GM12878 (cell line): ENCODE data around the gene UNC119. TPM values are rescaled to one million over a fixed set of nuclear protein-coding genes. Genes with fewer than 3 reads are reported as not detected.

Experiments
- ATAC-seq: fragments of 200-7000 bp; cut with Tn5 transposase; 3 replicates; pipeline ENCODE4 v1.9.1; 2020; ENCODE audit warnings: mild to moderate bottlenecking, moderate library complexity
- BruUV-seq: library from RNA; stranded (reverse); fragments of 400-500 nt; replicated peaks from 2 replicates; lab custom pipeline; 2021; lab: Mats Ljungman, UMichigan
- CTCF ChIA-PET: fragments of 300-600 bp; sonication (Branson Sonifier 250); formaldehyde crosslinking; extraction: SDS; loops from one replicate; lab custom pipeline; 2021; ENCODE audit warnings: inconsistent platforms; lab: Yijun Ruan, JAX
- POLR2A ChIA-PET: fragments of 350-600 bp; formaldehyde crosslinking; extraction: SDS; loops from one replicate; lab custom pipeline; 2021; ENCODE audit warnings: inconsistent platforms; lab: Charles Lee
- RAD21 ChIA-PET: fragments of 300-600 bp; sonication (Branson Sonifier 250); formaldehyde crosslinking; loops from one replicate; lab custom pipeline; 2023; ENCODE audit warnings: antibody characterized with exemption; ENCODE audit not compliant: unreplicated experiment; lab: Charles Lee
- SMC1A ChIA-PET: fragments of 300-600 bp; sonication (Branson Sonifier 250); formaldehyde crosslinking; loops from one replicate; lab custom pipeline; 2023; ENCODE audit not compliant: unreplicated experiment, uncharacterized antibody; lab: Charles Lee
- DNase-seq: peaks from one replicate; pipeline ENCODE4 v3.0.0-alpha.2; 2011; ENCODE audit warnings: low read depth, low spot score
- FAIRE-seq: peaks from 3 replicates; lab custom pipeline; 2011; peaks lifted over from hg19 to GRCh38; lab: Jason Lieb, UNC
- H2AFZ ChIP-seq: 2 replicates; pipeline ENCODE4 v1.6.0; 2011; ENCODE audit warnings: low read depth, low read length, control low read depth; ENCODE audit not compliant: control insufficient read depth
- H3K27ac ChIP-seq: 2 replicates; pipeline ENCODE4 v1.5.1; 2011; ENCODE audit warnings: control low read depth; ENCODE audit not compliant: control insufficient read depth, insufficient read depth
- H3K27me3 ChIP-seq, 2 experiments: replicated peaks in 1 of 2; 2 replicates each; pipeline versions ENCODE4 v1.6.0 to v1.6.1; 2011; ENCODE audit warnings: low read length in 1 of 2; ENCODE audit not compliant: control insufficient read depth in 2 of 2, insufficient read depth in 2 of 2
- H3K36me3 ChIP-seq, 2 experiments: 2 replicates each; pipeline ENCODE4 v1.5.1; 2011; ENCODE audit warnings: low read length in 1 of 2; ENCODE audit not compliant: control insufficient read depth in 2 of 2, insufficient read depth in 2 of 2
- H3K4me1 ChIP-seq: 2 replicates; pipeline ENCODE4 v1.6.1; 2011; ENCODE audit warnings: mild to moderate bottlenecking, low read length, moderate library complexity, mixed read lengths; ENCODE audit not compliant: control insufficient read depth, insufficient read depth
- H3K4me2 ChIP-seq: 2 replicates; pipeline ENCODE4 v1.6.0; 2011; ENCODE audit warnings: control low read depth; ENCODE audit not compliant: control insufficient read depth, insufficient read depth
- H3K4me3 ChIP-seq: fragments of 200-600 bp; sonication (generic); 2 replicates; pipeline ENCODE4 v1.5.1; 2016
- H3K79me2 ChIP-seq: 2 replicates; pipeline ENCODE4 v1.6.0; 2011; ENCODE audit warnings: low read length; ENCODE audit not compliant: control insufficient read depth, insufficient read depth
- H3K9ac ChIP-seq: 2 replicates; pipeline ENCODE4 v1.8.0; 2011; ENCODE audit warnings: low read length, control low read depth, mixed read lengths; ENCODE audit not compliant: control insufficient read depth, insufficient read depth
- H3K9me3 ChIP-seq: replicated peaks from 3 replicates; pipeline ENCODE4 v1.5.1; 2011; ENCODE audit warnings: mild to moderate bottlenecking, low read length; ENCODE audit not compliant: control insufficient read depth, insufficient read depth
- H4K20me1 ChIP-seq: 2 replicates; pipeline ENCODE4 v1.6.0; 2011; ENCODE audit not compliant: control insufficient read depth, insufficient read depth
- ATF7 ChIP-seq: fragments of 450-650 bp; IDR thresholded peaks from 2 replicates; pipeline ENCODE4 v1.6.1; 2016; ENCODE audit warnings: low read depth, mild to moderate bottlenecking
- BCL3 ChIP-seq: IDR thresholded peaks from 2 replicates; pipeline ENCODE4 v1.6.1; 2011; ENCODE audit warnings: borderline replicate concordance, low read depth, mild to moderate bottlenecking, moderate library complexity, low read length; ENCODE audit not compliant: insufficient read depth, poor library complexity, severe bottlenecking
- E2F4 ChIP-seq: IDR thresholded peaks from 2 replicates; pipeline ENCODE4 v1.6.1; 2012; ENCODE audit warnings: low read depth, low read length, improper control_type of control experiment
- GABPA ChIP-seq: IDR thresholded peaks from 2 replicates; pipeline ENCODE4 v1.6.1; 2014; ENCODE audit warnings: antibody characterized with exemption, low read depth, mild to moderate bottlenecking, inconsistent platforms
- MEF2B ChIP-seq: fragments of 450-650 bp; IDR thresholded peaks from 2 replicates; pipeline ENCODE4 v1.6.1; 2018; ENCODE audit warnings: mild to moderate bottlenecking, moderate library complexity; ENCODE audit not compliant: partially characterized antibody, poor library complexity, severe bottlenecking
- NFIC ChIP-seq: IDR thresholded peaks from 2 replicates; pipeline ENCODE4 v1.6.1; 2012; ENCODE audit warnings: low read depth, mild to moderate bottlenecking, inconsistent platforms, low read length, moderate library complexity
- NRF1 ChIP-seq: conservative IDR thresholded peaks from 2 replicates; pipeline ENCODE4 v1.6.1; 2011; ENCODE audit warnings: mild to moderate bottlenecking, low read depth, low read length, improper control_type of control experiment
- SMARCA5 ChIP-seq: fragments of 450-650 bp; IDR thresholded peaks from 2 replicates; pipeline ENCODE4 v1.6.1; 2017; ENCODE audit warnings: mild to moderate bottlenecking
- SP1 ChIP-seq: IDR thresholded peaks from one replicate; pipeline ENCODE4 v1.6.1; 2011; ENCODE audit warnings: low read depth, low read length
- TBL1XR1 ChIP-seq: IDR thresholded peaks from 2 replicates; pipeline ENCODE4 v1.6.1; 2012; ENCODE audit warnings: low read depth, low read length, improper control_type of control experiment
- ZNF622 ChIP-seq: fragments of 450-650 bp; IDR thresholded peaks from 2 replicates; pipeline ENCODE4 v1.6.1; 2017; ENCODE audit warnings: mild to moderate bottlenecking, inconsistent platforms
- in situ Hi-C: fragments of 300-500 bp; cut with MboI; formaldehyde crosslinking; loops from 9 replicates; pipeline ENCODE4 v1.14.3; 2018; ENCODE audit warnings: mixed read lengths
- intact Hi-C: fragments of 100-400 bp; cut with micrococcal nuclease; formaldehyde crosslinking; loops from one replicate; pipeline ENCODE4 v1.14.2; 2022; ENCODE audit not compliant: unreplicated experiment
- polyA plus RNA-seq, 11 experiments: library from polyadenylated mRNA; depleted of rRNA in 4 of 11; unstranded in 6 of 11; stranded (reverse) in 5 of 11; fragments of >200 nt; fragmentation: Nextera tagmentation in 4 of 11; fragmentation: Illumina TruSeq in 1 of 11; extraction: Ambion mirVana in 4 of 11; extraction: Trizol in 1 of 11; gene quantifications; 1 replicate in 1 of 11; 2 replicates in 10 of 11; pipeline versions ENCODE4 v1.2.1 to v1.2.3, GENCODE V29; 2011 to 2016; ENCODE audit warnings: inconsistent platforms in 2 of 11, missing spikeins in 2 of 11, low read depth in 1 of 11
- total RNA-seq, 4 experiments: library from RNA; depleted of rRNA in 3 of 4; stranded (reverse); fragments of >200 nt in 3 of 4; fragmentation: Illumina TruSeq in 1 of 4; extraction: Trizol in 1 of 4; gene quantifications; 2 replicates each; pipeline versions ENCODE4 v1.2.1 to v1.2.3, GENCODE V29; 2013 to 2021

The UNC119 gene
- total and polyA plus RNA-seq, 10 of the 15 experiments (the other 5 are each of a cell fraction or from before 2014, with no cell fraction given): 2.7 to 436 (median 57.8) TPM

- Histone ChIP-seq H3K27ac (no peak overlapping the region), H3K4me1 (peaks cover 20% of the 10 kb centered on the region), H2AFZ (no peak overlapping the region), H3K79me2 (peaks cover 55% of the 10 kb centered on the region), H3K9me3 (no peaks in the 10 kb centered on the region), H3K27me3 (no peaks in the 10 kb centered on the region), H4K20me1 (no peaks in the 10 kb centered on the region), H3K36me3 (peaks cover 1 to 22% of the 10 kb centered on the region in 2 experiments; a peak in 2 of 4 replicates), H3K9ac (no peak overlapping the region), H3K4me2 (no peak overlapping the region), H3K4me3 (no peak overlapping the region)
- BruUV-seq: no TSS peak
- CTCF ChIA-PET: interaction anchor here (0.6 to 6.6 kb wide), 2 partner anchors 24 to 719 kb away, joined by 3 to 83 read pairs; no protein-coding TSS in a partner anchor
- no peak for ATAC-seq
- RAD21 ChIA-PET: interaction anchor here (3.4 kb wide), 1 partner anchor 20 kb away, joined by 11 read pairs; no protein-coding TSS in a partner anchor
- TF ChIP-seq SP1: no peak
- no peak for TF ChIP-seq ATF7
- no peak for TF ChIP-seq NRF1
- no peak for TF ChIP-seq GABPA
- no peak for TF ChIP-seq BCL3
- no peak for TF ChIP-seq ZNF622
- no peak for TF ChIP-seq E2F4
- no peak for TF ChIP-seq MEF2B
- TF ChIP-seq SMARCA5: no peak
- TF ChIP-seq TBL1XR1: no peak
- no peak for TF ChIP-seq NFIC
- intact Hi-C loops (loop anchor here (5.0 kb wide), 1 partner anchor 49 kb away; no protein-coding TSS in a partner anchor), in situ Hi-C loops (loop anchor here (25.0 kb wide), 1 partner anchor 1086 kb away; no protein-coding TSS in a partner anchor)
- no peak for DNase-seq
- SMC1A ChIA-PET: interaction anchor here (1.1 to 8.3 kb wide), 3 partner anchors 19 to 25 kb away, joined by 3 to 89 read pairs (median 25); no protein-coding TSS in a partner anchor
- FAIRE-seq: no peak
- POLR2A ChIA-PET: interaction anchor here (6.2 to 9.9 kb wide), 2 partner anchors 20 to 23 kb away, joined by 56 to 148 read pairs; partner anchors contain the start of gene UNC119
Measured at GRCh38 chr17:28573040-28573380, 20.6 kb upstream of the UNC119 start.
